H1 (cell line): ENCODE data around the gene CCDC24. TPM values are rescaled to one million over a fixed set of nuclear protein-coding genes. Genes with fewer than 3 reads are reported as not detected.
A peak's percentile ranks its signal among the peaks of the same experiment; 100 is the strongest.

Experiments
- CTCF ChIA-PET: fragments of 300-600 bp; sonication (Branson Sonifier 250); formaldehyde crosslinking; loops from one replicate; lab custom pipeline; 2021; ENCODE audit not compliant: partially characterized antibody; lab: Charles Lee
- POLR2A ChIA-PET: fragments of 300-600 bp; sonication (Branson Sonifier 250); formaldehyde crosslinking; loops from one replicate; lab custom pipeline; 2021; ENCODE audit warnings: inconsistent platforms; ENCODE audit not compliant: partially characterized antibody; lab: Charles Lee
- DNase-seq, 2 experiments: peaks; one replicate each; pipeline versions ENCODE4 v3.0.0 to v3.0.0-alpha.2; 2010 to 2022; ENCODE audit warnings: low spot score in 2 of 2, low read depth in 1 of 2, mixed read lengths in 1 of 2
- FAIRE-seq: peaks from 2 replicates; lab custom pipeline; 2011; peaks lifted over from hg19 to GRCh38; lab: Jason Lieb, UNC
- H2AFZ ChIP-seq: 2 replicates; pipeline ENCODE4 v1.8.1; 2012; ENCODE audit warnings: low read length, inconsistent platforms
- H2AK5ac ChIP-seq: 2 replicates; pipeline ENCODE4 v1.6.1; 2013; ENCODE audit warnings: low read depth, low read length
- H2BK120ac ChIP-seq: replicated peaks from 2 replicates; pipeline ENCODE3; 2013; ENCODE audit warnings: low read depth, low read length, inconsistent platforms
- H2BK12ac ChIP-seq: 2 replicates; pipeline ENCODE4 v1.6.1; 2013; ENCODE audit warnings: low read depth, low read length
- H2BK15ac ChIP-seq: 2 replicates; pipeline ENCODE4 v1.6.1; 2013; ENCODE audit warnings: low read length
- H2BK20ac ChIP-seq: 2 replicates; pipeline ENCODE4 v1.6.1; 2013; ENCODE audit warnings: low read length
- H2BK5ac ChIP-seq: 2 replicates; pipeline ENCODE4 v1.6.1; 2013; ENCODE audit warnings: low read depth, low read length
- H3K14ac ChIP-seq: 2 replicates; pipeline ENCODE4 v1.6.1; 2013; ENCODE audit warnings: inconsistent platforms; ENCODE audit not compliant: insufficient read length
- H3K18ac ChIP-seq: 2 replicates; pipeline ENCODE4 v1.6.1; 2013; ENCODE audit warnings: low read length; ENCODE audit errors: extremely low read depth
- H3K23ac ChIP-seq: 2 replicates; pipeline ENCODE4 v1.6.1; 2013; ENCODE audit warnings: inconsistent platforms; ENCODE audit not compliant: insufficient read length
- H3K23me2 ChIP-seq: 2 replicates; pipeline ENCODE4 v1.6.1; 2013; ENCODE audit warnings: low read depth, low read length
- H3K27ac ChIP-seq: 2 replicates; pipeline ENCODE4 v1.6.1; 2011; ENCODE audit warnings: low read depth, low read length, inconsistent platforms
- H3K27me3 ChIP-seq, 4 experiments: replicated peaks in 1 of 4; 1 replicate in 1 of 4; 2 replicates in 3 of 4; pipeline versions ENCODE4 v1.6.1 to v1.8.1; 2011 to 2013; ENCODE audit warnings: low read length in 3 of 4, mild to moderate bottlenecking in 3 of 4, inconsistent platforms in 2 of 4, mixed read lengths in 2 of 4, moderate library complexity in 1 of 4; ENCODE audit not compliant: control insufficient read depth in 3 of 4, insufficient read depth in 3 of 4; ENCODE audit errors: extremely low read depth in 1 of 4
- H3K36me3 ChIP-seq, 4 experiments: 2 replicates each; pipeline versions ENCODE4 v1.6.1 to v1.8.1; 2011 to 2013; ENCODE audit warnings: mild to moderate bottlenecking in 4 of 4, low read length in 3 of 4, moderate library complexity in 2 of 4, control low read depth in 1 of 4, inconsistent platforms in 1 of 4; ENCODE audit not compliant: insufficient read depth in 4 of 4, control insufficient read depth in 2 of 4
- H3K4ac ChIP-seq: replicated peaks from 2 replicates; pipeline ENCODE3; 2013; ENCODE audit warnings: low read length, low read depth, mixed read lengths, inconsistent platforms; ENCODE audit not compliant: insufficient read length
- H3K4me1 ChIP-seq, 4 experiments: replicated peaks in 1 of 4; 1 replicate in 1 of 4; 2 replicates in 3 of 4; pipeline versions ENCODE4 v1.6.1 to v1.8.1; 2011 to 2013; ENCODE audit warnings: low read length in 3 of 4, inconsistent platforms in 2 of 4, mixed read lengths in 1 of 4; ENCODE audit not compliant: insufficient read depth in 4 of 4, control insufficient read depth in 3 of 4
- H3K4me2 ChIP-seq, 2 experiments: 2 replicates each; pipeline versions ENCODE4 v1.6.1 to v1.8.1; 2011 to 2013; ENCODE audit warnings: low read depth in 2 of 2, low read length in 2 of 2, control low read depth in 1 of 2, inconsistent platforms in 1 of 2, mild to moderate bottlenecking in 1 of 2; ENCODE audit not compliant: insufficient read depth in 1 of 2
- H3K4me3 ChIP-seq, 4 experiments: fragments of 200-600, 300-600 bp in 1 of 4; sonication (generic), shearing (Covaris generic), sonication (Bioruptor Twin) in 1 of 4; 2 replicates each; pipeline versions ENCODE4 v1.5.1 to v1.8.1; 2011 to 2016; ENCODE audit warnings: low read length in 4 of 4, low read depth in 3 of 4, control low read depth in 2 of 4, inconsistent platforms in 2 of 4, mild to moderate bottlenecking in 2 of 4, mixed read lengths in 1 of 4, moderate library complexity in 1 of 4; ENCODE audit not compliant: insufficient read depth in 2 of 4; ENCODE audit errors: extremely low read depth in 1 of 4
- H3K56ac ChIP-seq: replicated peaks from 2 replicates; pipeline ENCODE3; 2013; ENCODE audit warnings: low read depth, mild to moderate bottlenecking, mixed read lengths, low read length, inconsistent platforms; ENCODE audit not compliant: insufficient read length
- H3K79me1 ChIP-seq: 2 replicates; pipeline ENCODE4 v1.6.1; 2013; ENCODE audit warnings: low read depth, low read length, control low read depth
- H3K79me2 ChIP-seq, 2 experiments: 2 replicates each; pipeline versions ENCODE4 v1.6.1 to v1.8.1; 2012 to 2013; ENCODE audit warnings: low read length in 2 of 2, mild to moderate bottlenecking in 2 of 2, inconsistent platforms in 1 of 2; ENCODE audit not compliant: insufficient read depth in 2 of 2, control insufficient read depth in 1 of 2
- H3K9ac ChIP-seq, 4 experiments: replicated peaks in 1 of 4; 1 replicate in 1 of 4; 2 replicates in 3 of 4; pipeline versions ENCODE4 v1.6.1 to v1.8.1; 2011 to 2013; ENCODE audit warnings: low read depth in 3 of 4, low read length in 3 of 4, control low read depth in 2 of 4, mild to moderate bottlenecking in 2 of 4, moderate library complexity in 2 of 4, inconsistent platforms in 1 of 4; ENCODE audit errors: extremely low read depth in 1 of 4
- H3K9me3 ChIP-seq, 2 experiments: 2 replicates each; pipeline versions ENCODE4 v1.6.1 to v1.8.1; 2012 to 2013; ENCODE audit warnings: mild to moderate bottlenecking in 2 of 2, moderate library complexity in 2 of 2, control low read depth in 1 of 2, inconsistent platforms in 1 of 2, low read depth in 1 of 2, low read length in 1 of 2, mixed read lengths in 1 of 2; ENCODE audit not compliant: insufficient read depth in 2 of 2
- H4K20me1 ChIP-seq, 2 experiments: replicated peaks in 1 of 2; 2 replicates each; pipeline versions ENCODE3 to v1.8.1; 2011 to 2013; ENCODE audit warnings: inconsistent platforms in 2 of 2, low read length in 2 of 2, mild to moderate bottlenecking in 1 of 2; ENCODE audit not compliant: insufficient read depth in 2 of 2, control insufficient read depth in 1 of 2
- H4K5ac ChIP-seq: 2 replicates; pipeline ENCODE4 v1.6.1; 2013; ENCODE audit warnings: low read length, low read depth, mixed read lengths, inconsistent platforms; ENCODE audit not compliant: insufficient read length
- H4K8ac ChIP-seq: 2 replicates; pipeline ENCODE4 v1.8.0; 2013; ENCODE audit warnings: mild to moderate bottlenecking, moderate library complexity, low read length, inconsistent platforms; ENCODE audit not compliant: insufficient read depth; ENCODE audit errors: extremely low read depth
- H4K91ac ChIP-seq: replicated peaks from 2 replicates; pipeline ENCODE3; 2013; ENCODE audit warnings: low read length, mixed read lengths, inconsistent platforms; ENCODE audit not compliant: insufficient read length
- CHD1 ChIP-seq: IDR thresholded peaks from 2 replicates; pipeline ENCODE4 v1.6.1; 2012; ENCODE audit warnings: low read depth, low read length, improper control_type of control experiment
- EP300 ChIP-seq, 2 experiments: IDR thresholded peaks; 1 replicate in 1 of 2; 2 replicates in 1 of 2; pipeline ENCODE4 v1.6.1; 2011 to 2012; ENCODE audit warnings: low read depth in 2 of 2, low read length in 2 of 2, mild to moderate bottlenecking in 2 of 2, borderline replicate concordance in 1 of 2, inconsistent platforms in 1 of 2, moderate library complexity in 1 of 2
- GTF2F1 ChIP-seq: IDR thresholded peaks from 2 replicates; pipeline ENCODE4 v1.6.1; 2012; ENCODE audit warnings: low read depth, low read length, improper control_type of control experiment, borderline replicate concordance
- HDAC6 ChIP-seq: IDR thresholded peaks from one replicate; pipeline ENCODE4 v1.7.1; 2012; ENCODE audit warnings: low read depth, mild to moderate bottlenecking, inconsistent platforms, low read length, moderate library complexity
- JUN ChIP-seq: IDR thresholded peaks from 2 replicates; pipeline ENCODE4 v1.6.1; 2011; ENCODE audit warnings: low read depth, mild to moderate bottlenecking, improper control_type of control experiment, low read length
- KDM4A ChIP-seq: IDR thresholded peaks from one replicate; pipeline ENCODE4 v1.7.1; 2012; ENCODE audit warnings: low read depth, mild to moderate bottlenecking, moderate library complexity, low read length, inconsistent platforms; ENCODE audit not compliant: severe bottlenecking
- PHF8 ChIP-seq: fragments of 200-600 bp; sonication (generic); conservative IDR thresholded peaks from 2 replicates; pipeline ENCODE4 v1.7.1; 2012; ENCODE audit warnings: low read depth, mild to moderate bottlenecking, inconsistent platforms, low read length, moderate library complexity
- POLR2A ChIP-seq, 2 experiments: IDR thresholded peaks; 1 replicate in 1 of 2; 2 replicates in 1 of 2; pipeline ENCODE4 v1.6.1; 2011; ENCODE audit warnings: low read depth in 2 of 2, low read length in 2 of 2, mild to moderate bottlenecking in 2 of 2; ENCODE audit errors: control extremely low read depth in 1 of 2
- SIN3A ChIP-seq, 2 experiments: IDR thresholded peaks in 1 of 2; conservative IDR thresholded peaks in 1 of 2; 2 replicates each; pipeline ENCODE4 v1.6.1; 2011 to 2012; ENCODE audit warnings: low read length in 2 of 2, improper control_type of control experiment in 1 of 2, low read depth in 1 of 2, mild to moderate bottlenecking in 1 of 2
- WGBS, 2 experiments: shearing (Covaris generic) in 1 of 2; methylation state at CpG; one replicate each; pipeline versions ENCODE4 v1.1.6 to v1.1.7; 2013 to 2015; ENCODE audit warnings: low lambda C conversion rate in 2 of 2, mixed read lengths in 2 of 2, inconsistent platforms in 1 of 2, low coverage in 1 of 2, missing lambda C conversion rate in 1 of 2; ENCODE audit not compliant: insufficient replicate concordance in 2 of 2, insufficient coverage in 1 of 2, insufficient read length in 1 of 2; ENCODE audit errors: extremely low coverage in 1 of 2, missing lambda C conversion rate in 1 of 2; 5-methylcytosine and 5-hydroxymethylcytosine counted together
- polyA plus RNA-seq, 7 experiments: library from polyadenylated mRNA; depleted of rRNA in 3 of 7; stranded (reverse) in 5 of 7; unstranded in 2 of 7; fragments of >200 nt in 5 of 7; fragments of 200-250 nt in 2 of 7; gene quantifications; 1 replicate in 5 of 7; 2 replicates in 1 of 7; 4 replicates in 1 of 7; pipeline versions ENCODE4 v1.2.1 to v1.2.3, GENCODE V29; 2011 to 2013; ENCODE audit warnings: missing spikeins in 2 of 7, mixed read lengths in 2 of 7
- total RNA-seq: library from RNA; stranded (reverse); fragmentation: NEBNext Ultra II Directional; extraction: Animal tissue kit (Norgen Biotek cat#: 25700); gene quantifications from 2 replicates; pipeline ENCODE4 v1.2.1, GENCODE V29; 2021
- TF ChIP-seq, protein P1 (sequence below): IDR thresholded peaks from 2 replicates; pipeline ENCODE4 v1.6.1; 2012; ENCODE audit warnings: inconsistent platforms

CCDC24 gene
- total and polyA plus RNA-seq, 2 of the 8 experiments (the other 6 are each of a cell fraction or from before 2014, with no cell fraction given): 11.2 to 11.4 TPM

DNA sequence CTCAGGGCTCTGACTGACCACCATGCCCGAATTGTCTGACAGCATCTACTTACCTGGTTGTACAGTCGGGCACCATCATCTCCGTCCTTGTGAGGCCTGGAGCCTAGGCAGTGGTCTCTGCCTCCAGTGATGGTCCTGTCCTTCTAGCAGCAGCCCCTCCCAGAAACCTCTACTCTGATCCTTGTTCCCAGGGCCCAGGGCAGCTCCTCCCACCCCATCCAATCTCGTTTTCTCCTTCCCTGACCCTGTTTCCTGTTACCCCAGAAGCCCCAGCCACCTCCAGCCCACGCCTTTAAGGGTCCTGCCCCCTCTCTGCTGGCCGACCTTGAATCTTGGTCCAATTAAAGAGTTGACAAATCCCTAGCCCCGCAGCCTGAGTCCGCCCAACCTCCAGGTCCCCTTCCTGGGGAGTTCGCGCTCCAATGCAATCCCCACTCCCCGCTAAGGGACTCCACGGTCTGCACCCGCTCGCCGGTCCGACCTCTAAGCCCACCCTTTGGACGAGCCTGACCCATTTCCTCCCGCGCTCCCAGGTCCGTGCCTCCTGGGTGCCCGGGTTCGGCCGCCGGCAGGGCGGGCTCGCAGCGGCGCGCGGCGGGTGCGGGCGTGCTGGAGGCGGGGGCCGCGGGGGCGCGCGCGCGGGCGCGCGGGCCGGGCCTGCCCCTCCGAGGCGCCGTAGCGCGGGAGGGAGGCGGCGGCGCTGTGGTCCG, 12.7 kb upstream of the CCDC24 start, which contains the start of gene B4GALT2:
Gene B4GALT2 (plus strand): TSS at position 660 of the 710 bp plus-strand sequence. CDS start 1,951 bp downstream, outside the sequence.
- peak within 1 kb of the TSS; percentile 56 to 87 (median 78) for H3K9ac ChIP-seq
- peak within 1 kb of the TSS; percentile 78 for H3K18ac ChIP-seq
- peaks cover 27% of the 10 kb centered on the region for H3K23me2 ChIP-seq
- H3K4me2 ChIP-seq: peak within 1 kb of the TSS; percentile 61 to 88
- H3K36me3 ChIP-seq: peaks cover 2 to 23% (median 15%) of the 10 kb centered on the region in 4 experiments; a peak in 5 of 8 replicates
- H4K8ac ChIP-seq: peak within 1 kb of the TSS; percentile 89
- H4K91ac ChIP-seq: peak within 1 kb of the TSS; percentile 63
- no peak within 1 kb of the TSS for H2BK20ac ChIP-seq
- peak within 1 kb of the TSS; percentile 71; the same call in 1 of the 2 replicates for H2BK5ac ChIP-seq
- H2BK120ac ChIP-seq: peak within 1 kb of the TSS; percentile 52
- no peak within 1 kb of the TSS for H3K27ac ChIP-seq
- H3K79me2 ChIP-seq: peaks cover 0 to 24% of the 10 kb centered on the region in 2 experiments; a peak in 2 of 4 replicates
- H4K5ac ChIP-seq: no peak within 1 kb of the TSS
- 0 out of 2 replicates have a peak within 1 kb of the TSS, but pooled peaks have one; percentile 61 for H2BK15ac ChIP-seq
- H3K4me1 ChIP-seq: peaks cover 4 to 19% (median 15%) of the 10 kb centered on the region in 4 experiments
- peaks cover 2 to 32% of the 10 kb centered on the region in 2 experiments for H4K20me1 ChIP-seq
- no peak within 1 kb of the TSS for H3K23ac ChIP-seq
- H3K4me3 ChIP-seq: peak within 1 kb of the TSS; percentile 71 to 90 (median 76)
- no peaks in the 10 kb centered on the region for H3K9me3 ChIP-seq
- no peak within 1 kb of the TSS; the same call in 1 of the 2 replicates for H2AFZ ChIP-seq
- ChIA-PET POLR2A (interaction anchor here (0.7 to 12.9 kb wide), 8 partner anchors 8 to 71 kb away, joined by 3 to 189 read pairs (median 6); partner anchors contain the start of gene CCDC24), CTCF (interaction anchor here (0.7 to 5.0 kb wide), 5 partner anchors 10 to 56 kb away, joined by 3 to 34 read pairs (median 5); partner anchors contain the start of gene CCDC24)
- peak within 1 kb of the TSS; percentile 5 for H3K56ac ChIP-seq
- DNase-seq (peak in 1 of 2 experiments; percentile 75), FAIRE-seq (no peak)
- no peaks in the 10 kb centered on the region for H3K27me3 ChIP-seq
- H3K79me1 ChIP-seq: peaks cover 28% of the 10 kb centered on the region
- 14% methylated on average over 15 of the region's 54 CpGs; no CpG with 5 or more reads in 1 of the 2 experiments for WGBS, 2 experiments
- peak within 1 kb of the TSS; percentile 5 for H3K14ac ChIP-seq
- H2AK5ac ChIP-seq: peak within 1 kb of the TSS; percentile 45; the same call in 1 of the 2 replicates
- peak within 1 kb of the TSS; percentile 83 for H3K4ac ChIP-seq
- peak within 1 kb of the TSS; percentile 30; the same call in 1 of the 2 replicates for H2BK12ac ChIP-seq
- TF ChIP-seq JUN (no peak), POLR2A (IDR thresholded peaks at IDR 0.05; ENCODE audit: control extremely low read depth in 1 of 2, low read depth in 2 of 2, low read length in 2 of 2) (peak in 1 of 2 experiments; percentile 57; a peak in 2 of 3 replicates), CHD1 (no peak), PHF8 (peak; percentile 49; the same call in 1 of the 2 replicates), SIN3A (conservative IDR thresholded peaks at IDR 0.05 in 1 of 2, IDR thresholded peaks at IDR 0.05 in 1 of 2; ENCODE audit: low read depth in 1 of 2, low read length in 2 of 2) (peak; percentile 22 to 73; a peak in 1 of 4 replicates), GTF2F1 (no peak), HDAC6 (no peak), KDM4A (peak; percentile 84), EP300 (IDR thresholded peaks at IDR 0.05; ENCODE audit: borderline replicate concordance in 1 of 2, low read depth in 2 of 2, low read length in 2 of 2) (no peak)
- TF ChIP-seq, protein P1, sequence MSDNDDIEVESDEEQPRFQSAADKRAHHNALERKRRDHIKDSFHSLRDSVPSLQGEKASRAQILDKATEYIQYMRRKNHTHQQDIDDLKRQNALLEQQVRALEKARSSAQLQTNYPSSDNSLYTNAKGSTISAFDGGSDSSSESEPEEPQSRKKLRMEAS: no peak
